HepG2 (cell line): Measurements from ENCODE around the gene GRAP.
"Not testable (repeated sequence)": the region's sequence is repeated elsewhere in the genome, so short reads cannot be mapped to it uniquely, and the experiment has no call there.

ENCODE experiments used
- NFATC3 ChIP-seq: sonication (generic); formaldehyde crosslinking; IDR thresholded peaks from 2 replicates; pipeline ENCODE4 v1.5.1; 2020; ENCODE audit warnings: mild to moderate bottlenecking, missing genetic modification reagents
- POLR2A ChIP-seq, 2 experiments: IDR thresholded peaks; 2 replicates each; pipeline ENCODE4 v1.6.1; 2011; ENCODE audit warnings: low read depth in 2 of 2, low read length in 2 of 2, mild to moderate bottlenecking in 1 of 2, moderate library complexity in 1 of 2; ENCODE audit not compliant: insufficient read depth in 1 of 2
- TBP ChIP-seq: sonication (generic); formaldehyde crosslinking; IDR thresholded peaks from 2 replicates; pipeline ENCODE4 v1.5.0; 2020; ENCODE audit warnings: missing genetic modification reagents
- ZNF670 ChIP-seq: sonication (generic); formaldehyde crosslinking; IDR thresholded peaks from 2 replicates; pipeline ENCODE4 v1.8.0; 2022; ENCODE audit warnings: mild to moderate bottlenecking, missing genetic modification reagents, borderline replicate concordance
- ZNF878 ChIP-seq: sonication (generic); formaldehyde crosslinking; IDR thresholded peaks from 2 replicates; pipeline ENCODE4 v1.8.1; 2023; ENCODE audit warnings: mild to moderate bottlenecking, missing genetic modification reagents, moderate library complexity
- ZSCAN21 ChIP-seq: sonication (generic); formaldehyde crosslinking; IDR thresholded peaks from 2 replicates; pipeline ENCODE4 v1.8.0; 2022; ENCODE audit warnings: mild to moderate bottlenecking, missing genetic modification reagents, moderate library complexity, borderline replicate concordance
- TF ChIP-seq, protein P1 (sequence below): sonication (generic); formaldehyde crosslinking; IDR thresholded peaks from 2 replicates; pipeline ENCODE4 v1.5.0; 2020; ENCODE audit warnings: mild to moderate bottlenecking, missing genetic modification reagents, moderate library complexity
- TF ChIP-seq, protein P2 (sequence below), 2 experiments: sonication (generic) in 1 of 2; formaldehyde crosslinking in 1 of 2; IDR thresholded peaks; 2 replicates each; pipeline versions ENCODE4 v1.5.1 to v1.6.1; 2011 to 2020; ENCODE audit warnings: borderline replicate concordance in 1 of 2, low read depth in 1 of 2, low read length in 1 of 2, mild to moderate bottlenecking in 1 of 2, missing genetic modification reagents in 1 of 2, moderate library complexity in 1 of 2
- TF ChIP-seq, protein P3 (sequence below): sonication (generic); formaldehyde crosslinking; IDR thresholded peaks from 2 replicates; pipeline ENCODE4 v1.8.0; 2022; ENCODE audit warnings: low read depth, missing genetic modification reagents
- TF ChIP-seq, protein P4 (sequence below), 2 experiments: IDR thresholded peaks; 2 replicates each; pipeline ENCODE4 v1.6.1; 2011 to 2012; ENCODE audit warnings: low read length in 2 of 2, borderline replicate concordance in 1 of 2, low read depth in 1 of 2, mild to moderate bottlenecking in 1 of 2, moderate library complexity in 1 of 2

DNA sequence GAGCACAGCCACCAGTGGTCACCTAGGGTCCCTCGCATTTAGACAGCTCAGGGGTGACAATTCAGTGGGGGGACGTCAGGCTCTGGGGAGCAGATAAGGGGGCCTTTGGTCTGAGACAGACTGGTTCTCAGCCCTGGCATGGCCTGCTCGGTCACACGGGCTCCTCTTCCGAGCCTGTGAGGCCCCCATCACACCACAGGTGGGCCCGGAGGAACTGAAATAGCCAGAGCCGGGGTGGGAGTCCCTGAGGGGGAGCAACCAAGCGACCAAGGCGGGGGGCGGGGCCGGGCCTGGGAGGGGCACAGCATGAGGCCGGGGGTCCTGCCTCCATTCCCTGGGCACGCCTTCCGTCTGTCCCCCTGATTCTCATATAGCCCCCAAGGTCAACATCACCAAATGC, 4.4 kb downstream of the GRAP start:
- TF ChIP-seq, protein P1, sequence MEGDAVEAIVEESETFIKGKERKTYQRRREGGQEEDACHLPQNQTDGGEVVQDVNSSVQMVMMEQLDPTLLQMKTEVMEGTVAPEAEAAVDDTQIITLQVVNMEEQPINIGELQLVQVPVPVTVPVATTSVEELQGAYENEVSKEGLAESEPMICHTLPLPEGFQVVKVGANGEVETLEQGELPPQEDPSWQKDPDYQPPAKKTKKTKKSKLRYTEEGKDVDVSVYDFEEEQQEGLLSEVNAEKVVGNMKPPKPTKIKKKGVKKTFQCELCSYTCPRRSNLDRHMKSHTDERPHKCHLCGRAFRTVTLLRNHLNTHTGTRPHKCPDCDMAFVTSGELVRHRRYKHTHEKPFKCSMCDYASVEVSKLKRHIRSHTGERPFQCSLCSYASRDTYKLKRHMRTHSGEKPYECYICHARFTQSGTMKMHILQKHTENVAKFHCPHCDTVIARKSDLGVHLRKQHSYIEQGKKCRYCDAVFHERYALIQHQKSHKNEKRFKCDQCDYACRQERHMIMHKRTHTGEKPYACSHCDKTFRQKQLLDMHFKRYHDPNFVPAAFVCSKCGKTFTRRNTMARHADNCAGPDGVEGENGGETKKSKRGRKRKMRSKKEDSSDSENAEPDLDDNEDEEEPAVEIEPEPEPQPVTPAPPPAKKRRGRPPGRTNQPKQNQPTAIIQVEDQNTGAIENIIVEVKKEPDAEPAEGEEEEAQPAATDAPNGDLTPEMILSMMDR (CRISPR knock-in tag), result not testable (repeated sequence)
- TF ChIP-seq, protein P2, sequence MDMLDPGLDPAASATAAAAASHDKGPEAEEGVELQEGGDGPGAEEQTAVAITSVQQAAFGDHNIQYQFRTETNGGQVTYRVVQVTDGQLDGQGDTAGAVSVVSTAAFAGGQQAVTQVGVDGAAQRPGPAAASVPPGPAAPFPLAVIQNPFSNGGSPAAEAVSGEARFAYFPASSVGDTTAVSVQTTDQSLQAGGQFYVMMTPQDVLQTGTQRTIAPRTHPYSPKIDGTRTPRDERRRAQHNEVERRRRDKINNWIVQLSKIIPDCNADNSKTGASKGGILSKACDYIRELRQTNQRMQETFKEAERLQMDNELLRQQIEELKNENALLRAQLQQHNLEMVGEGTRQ (IDR thresholded peaks at IDR 0.05; ENCODE audit: low read depth, low read length), result not testable (repeated sequence)
- TF ChIP-seq, protein P2 (CRISPR knock-in tag; IDR thresholded peaks at IDR 0.05; ENCODE audit: borderline replicate concordance), result not testable (repeated sequence)
- not testable (repeated sequence) for TF ChIP-seq NFATC3 (CRISPR knock-in tag); ZNF670 (CRISPR knock-in tag); ZNF878 (CRISPR knock-in tag); TBP (CRISPR knock-in tag); POLR2A (IDR thresholded peaks at IDR 0.05; ENCODE audit: insufficient read depth in 1 of 2, low read depth in 2 of 2, low read length in 2 of 2); ZSCAN21 (CRISPR knock-in tag)
- TF ChIP-seq, protein P3, sequence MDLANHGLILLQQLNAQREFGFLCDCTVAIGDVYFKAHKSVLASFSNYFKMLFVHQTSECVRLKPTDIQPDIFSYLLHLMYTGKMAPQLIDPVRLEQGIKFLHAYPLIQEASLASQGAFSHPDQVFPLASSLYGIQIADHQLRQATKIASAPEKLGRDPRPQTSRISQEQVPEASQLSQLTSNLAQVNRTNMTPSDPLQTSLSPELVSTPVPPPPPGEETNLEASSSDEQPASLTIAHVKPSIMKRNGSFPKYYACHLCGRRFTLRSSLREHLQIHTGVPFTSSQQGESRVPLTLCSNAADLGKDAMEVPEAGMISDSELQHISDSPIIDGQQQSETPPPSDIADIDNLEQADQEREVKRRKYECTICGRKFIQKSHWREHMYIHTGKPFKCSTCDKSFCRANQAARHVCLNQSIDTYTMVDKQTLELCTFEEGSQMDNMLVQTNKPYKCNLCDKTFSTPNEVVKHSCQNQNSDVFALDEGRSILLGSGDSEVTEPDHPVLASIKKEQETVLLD (CRISPR knock-in tag), result not testable (repeated sequence)
- TF ChIP-seq, protein P4, sequence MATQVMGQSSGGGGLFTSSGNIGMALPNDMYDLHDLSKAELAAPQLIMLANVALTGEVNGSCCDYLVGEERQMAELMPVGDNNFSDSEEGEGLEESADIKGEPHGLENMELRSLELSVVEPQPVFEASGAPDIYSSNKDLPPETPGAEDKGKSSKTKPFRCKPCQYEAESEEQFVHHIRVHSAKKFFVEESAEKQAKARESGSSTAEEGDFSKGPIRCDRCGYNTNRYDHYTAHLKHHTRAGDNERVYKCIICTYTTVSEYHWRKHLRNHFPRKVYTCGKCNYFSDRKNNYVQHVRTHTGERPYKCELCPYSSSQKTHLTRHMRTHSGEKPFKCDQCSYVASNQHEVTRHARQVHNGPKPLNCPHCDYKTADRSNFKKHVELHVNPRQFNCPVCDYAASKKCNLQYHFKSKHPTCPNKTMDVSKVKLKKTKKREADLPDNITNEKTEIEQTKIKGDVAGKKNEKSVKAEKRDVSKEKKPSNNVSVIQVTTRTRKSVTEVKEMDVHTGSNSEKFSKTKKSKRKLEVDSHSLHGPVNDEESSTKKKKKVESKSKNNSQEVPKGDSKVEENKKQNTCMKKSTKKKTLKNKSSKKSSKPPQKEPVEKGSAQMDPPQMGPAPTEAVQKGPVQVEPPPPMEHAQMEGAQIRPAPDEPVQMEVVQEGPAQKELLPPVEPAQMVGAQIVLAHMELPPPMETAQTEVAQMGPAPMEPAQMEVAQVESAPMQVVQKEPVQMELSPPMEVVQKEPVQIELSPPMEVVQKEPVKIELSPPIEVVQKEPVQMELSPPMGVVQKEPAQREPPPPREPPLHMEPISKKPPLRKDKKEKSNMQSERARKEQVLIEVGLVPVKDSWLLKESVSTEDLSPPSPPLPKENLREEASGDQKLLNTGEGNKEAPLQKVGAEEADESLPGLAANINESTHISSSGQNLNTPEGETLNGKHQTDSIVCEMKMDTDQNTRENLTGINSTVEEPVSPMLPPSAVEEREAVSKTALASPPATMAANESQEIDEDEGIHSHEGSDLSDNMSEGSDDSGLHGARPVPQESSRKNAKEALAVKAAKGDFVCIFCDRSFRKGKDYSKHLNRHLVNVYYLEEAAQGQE (IDR thresholded peaks at IDR 0.05; ENCODE audit: borderline replicate concordance in 1 of 2, low read depth in 1 of 2, low read length in 2 of 2), result not testable (repeated sequence)
